Suprapubic skin (tissue), 3 donors: ENCODE measurements around the gene CTNNA2.

Experiments
- EP300 ChIP-seq: sonication (generic); formaldehyde crosslinking; IDR thresholded peaks from one replicate; pipeline ENCODE4 v1.6.1; 2017; ENCODE audit warnings: antibody characterized with exemption
- POLR2A ChIP-seq, 2 donors: fragments of 450-650 bp; IDR thresholded peaks; one replicate each; pipeline ENCODE4 v1.6.1; 2017; ENCODE audit warnings: antibody characterized with exemption in 2 of 2, mild to moderate bottlenecking in 2 of 2, moderate library complexity in 2 of 2
- TF ChIP-seq, protein P1 (sequence below), 2 donors: fragments of 200-600 bp in 1 of 2; fragments of 450-650 bp in 1 of 2; sonication (generic) in 1 of 2; IDR thresholded peaks; one replicate each; pipeline ENCODE4 v1.5.1; 2016 to 2019; ENCODE audit warnings: antibody characterized with exemption in 2 of 2, mild to moderate bottlenecking in 1 of 2, moderate library complexity in 1 of 2

- TF ChIP-seq POLR2A (IDR thresholded peaks at IDR 0.05) (no peak), EP300 (no peak)
- TF ChIP-seq, protein P1, sequence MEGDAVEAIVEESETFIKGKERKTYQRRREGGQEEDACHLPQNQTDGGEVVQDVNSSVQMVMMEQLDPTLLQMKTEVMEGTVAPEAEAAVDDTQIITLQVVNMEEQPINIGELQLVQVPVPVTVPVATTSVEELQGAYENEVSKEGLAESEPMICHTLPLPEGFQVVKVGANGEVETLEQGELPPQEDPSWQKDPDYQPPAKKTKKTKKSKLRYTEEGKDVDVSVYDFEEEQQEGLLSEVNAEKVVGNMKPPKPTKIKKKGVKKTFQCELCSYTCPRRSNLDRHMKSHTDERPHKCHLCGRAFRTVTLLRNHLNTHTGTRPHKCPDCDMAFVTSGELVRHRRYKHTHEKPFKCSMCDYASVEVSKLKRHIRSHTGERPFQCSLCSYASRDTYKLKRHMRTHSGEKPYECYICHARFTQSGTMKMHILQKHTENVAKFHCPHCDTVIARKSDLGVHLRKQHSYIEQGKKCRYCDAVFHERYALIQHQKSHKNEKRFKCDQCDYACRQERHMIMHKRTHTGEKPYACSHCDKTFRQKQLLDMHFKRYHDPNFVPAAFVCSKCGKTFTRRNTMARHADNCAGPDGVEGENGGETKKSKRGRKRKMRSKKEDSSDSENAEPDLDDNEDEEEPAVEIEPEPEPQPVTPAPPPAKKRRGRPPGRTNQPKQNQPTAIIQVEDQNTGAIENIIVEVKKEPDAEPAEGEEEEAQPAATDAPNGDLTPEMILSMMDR (IDR thresholded peaks at IDR 0.05) = no peak
These were observed 836.1 kb downstream of the CTNNA2 start for GRCh38 chr2:80348953-80349352.
